ENCODE measurements around the gene EFCAB8. TPM values are rescaled to one million over a fixed set of nuclear protein-coding genes. Genes with fewer than 3 reads are reported as not detected.
"Not testable (repeated sequence)": the region's sequence is repeated elsewhere in the genome, so short reads cannot be mapped to it uniquely, and the experiment has no call there.

EFCAB8 gene
- total and polyA plus RNA-seq, 4 donors: 0.08 to 0.83 (median 0.46) TPM

DNA sequence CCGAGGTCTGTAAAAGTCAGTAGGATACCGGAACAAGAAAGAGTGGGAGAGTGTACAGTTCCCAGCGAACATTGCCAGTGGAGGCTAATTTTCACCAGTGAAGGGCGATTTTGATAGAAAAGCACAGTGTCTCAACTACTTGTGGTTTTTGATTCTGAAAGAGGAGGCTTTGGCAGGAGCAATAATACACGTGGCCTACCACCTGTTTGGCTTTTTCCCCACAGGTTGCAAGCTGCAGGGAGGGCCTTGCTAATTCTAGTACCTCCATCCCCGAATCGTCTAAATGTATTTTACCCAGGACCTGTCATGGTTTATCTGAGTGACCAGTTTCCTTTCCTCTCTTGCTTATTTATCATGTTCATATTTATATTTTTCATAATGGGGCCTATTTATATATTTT is 3.3 kb upstream of the EFCAB8 start:
- Histone ChIP-seq H3K36me3 (ENCODE audit: control insufficient read depth in 4 of 4, insufficient read depth in 4 of 4, low read length in 4 of 4) (peaks cover 0 to 16% (median 6%) of the 10 kb centered on the region in 4 donors), H3K27ac (ENCODE audit: low read depth in 1 of 2, low read length in 1 of 2) (no peak overlapping the region), H3K9me3 (ENCODE audit: control insufficient read depth in 4 of 4, insufficient read depth in 3 of 4, low read length in 3 of 4) (no peaks in the 10 kb centered on the region), H3K4me3 (no peak overlapping the region), H3K9ac (ENCODE audit: insufficient read depth in 1 of 2, low read length in 2 of 2) (no peak overlapping the region), H3K4me1 (ENCODE audit: control insufficient read depth in 5 of 5, insufficient read depth in 5 of 5, low read length in 5 of 5) (peaks cover 0 to 9% (median 0%) of the 10 kb centered on the region in 5 donors), H3K27me3 (ENCODE audit: control insufficient read depth in 3 of 3, insufficient read depth in 3 of 3, low read length in 2 of 3) (no peaks in the 10 kb centered on the region)
- TF ChIP-seq CTCF (IDR thresholded peaks at IDR 0.05; ENCODE audit: control extremely low read depth, extremely low read depth): no peak
- WGBS, 2 donors: 76 to 88% methylated on average over 7 of the region's 7 CpGs
- DNase-seq: no peak
- ATAC-seq (ENCODE audit: insufficient read depth, low FRiP score): no peak

GRCh38 chr20:32858189-32858588 is 534 bp upstream of the EFCAB8 start:
- Histone ChIP-seq H3K4me3 (no peak overlapping the region), H3K4me1 (ENCODE audit: control insufficient read depth in 5 of 5, insufficient read depth in 5 of 5, low read length in 5 of 5) (peaks cover 0 to 9% (median 0%) of the 10 kb centered on the region in 5 donors), H3K27ac (ENCODE audit: low read depth in 1 of 2, low read length in 1 of 2) (no peak overlapping the region), H3K27me3 (ENCODE audit: control insufficient read depth in 3 of 3, insufficient read depth in 3 of 3, low read length in 2 of 3) (no peaks in the 10 kb centered on the region), H3K9me3 (ENCODE audit: control insufficient read depth in 4 of 4, insufficient read depth in 3 of 4, low read length in 3 of 4) (no peaks in the 10 kb centered on the region), H3K9ac (ENCODE audit: insufficient read depth in 1 of 2, low read length in 2 of 2) (no peak overlapping the region), H3K36me3 (ENCODE audit: control insufficient read depth in 4 of 4, insufficient read depth in 4 of 4, low read length in 4 of 4) (peaks cover 0 to 12% (median 0%) of the 10 kb centered on the region in 4 donors)
- ATAC-seq (ENCODE audit: insufficient read depth, low FRiP score): no peak
- no peak for DNase-seq
- no peak for TF ChIP-seq CTCF (IDR thresholded peaks at IDR 0.05; ENCODE audit: control extremely low read depth, extremely low read depth)
- 71 to 84% methylated on average over 2 of the region's 2 CpGs for WGBS, 2 donors

DNA sequence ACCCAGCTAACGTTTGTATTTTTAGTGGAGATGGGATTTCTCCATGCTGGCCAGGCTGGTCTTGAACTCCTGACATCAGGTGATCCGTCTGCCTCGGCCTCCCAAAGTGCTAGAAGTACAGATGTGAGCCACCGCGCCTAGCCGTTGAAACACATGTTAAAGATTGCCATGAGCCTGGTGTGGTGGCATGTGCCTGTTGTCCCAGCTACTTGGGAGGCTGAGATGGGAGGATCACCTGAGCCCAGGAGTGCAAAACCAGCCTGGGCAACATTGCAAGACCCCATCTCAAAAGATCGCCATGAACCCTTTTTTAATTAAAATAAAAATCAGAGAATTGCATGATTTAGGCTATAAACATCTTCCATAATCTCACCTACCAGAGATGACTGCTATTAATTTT is 2.7 kb downstream of the EFCAB8 start:
- H3K9ac ChIP-seq (ENCODE audit: insufficient read depth in 1 of 2, low read length in 2 of 2): no peak overlapping the region
- ATAC-seq (ENCODE audit: insufficient read depth, low FRiP score) (no peak), DNase-seq (no peak)
- peaks cover 0 to 4% (median 0%) of the 10 kb centered on the region in 4 donors for H3K36me3 ChIP-seq (ENCODE audit: control insufficient read depth in 4 of 4, insufficient read depth in 4 of 4, low read length in 4 of 4)
- peaks cover 0 to 9% (median 0%) of the 10 kb centered on the region in 5 donors for H3K4me1 ChIP-seq (ENCODE audit: control insufficient read depth in 5 of 5, insufficient read depth in 5 of 5, low read length in 5 of 5)
- H3K27me3 ChIP-seq (ENCODE audit: control insufficient read depth in 3 of 3, insufficient read depth in 3 of 3, low read length in 2 of 3): no peaks in the 10 kb centered on the region
- H3K27ac ChIP-seq (ENCODE audit: low read depth in 1 of 2, low read length in 1 of 2): no peak overlapping the region
- H3K4me3 ChIP-seq: no peak overlapping the region
- WGBS, 2 donors: 87 to 96% methylated on average over 7 of the region's 7 CpGs
- no peak for TF ChIP-seq CTCF (IDR thresholded peaks at IDR 0.05; ENCODE audit: control extremely low read depth, extremely low read depth)
- no peaks in the 10 kb centered on the region for H3K9me3 ChIP-seq (ENCODE audit: control insufficient read depth in 4 of 4, insufficient read depth in 3 of 4, low read length in 3 of 4)

DNA sequence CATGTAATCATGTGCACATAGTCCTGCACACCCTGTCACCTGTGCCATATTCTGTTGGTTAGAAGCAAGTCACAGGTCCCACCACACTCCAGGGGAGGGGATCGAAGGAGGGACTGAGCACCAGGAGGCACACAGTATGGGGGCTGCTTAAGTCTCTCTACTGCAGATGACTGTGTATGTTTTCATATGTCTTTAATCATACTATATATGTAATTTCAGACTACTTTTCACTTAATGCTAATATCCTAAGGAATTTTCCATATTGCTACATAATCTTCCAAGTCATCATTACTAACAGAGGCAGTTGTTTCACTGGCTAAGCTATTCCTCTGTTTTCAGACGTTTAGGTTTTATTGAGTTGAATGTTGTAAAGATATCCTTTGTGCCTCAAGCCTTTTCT is 10.8 kb downstream of the EFCAB8 start:
- Histone ChIP-seq H3K4me1 (ENCODE audit: control insufficient read depth in 5 of 5, insufficient read depth in 5 of 5, low read length in 5 of 5) (no peaks in the 10 kb centered on the region), H3K27me3 (ENCODE audit: control insufficient read depth in 3 of 3, insufficient read depth in 3 of 3, low read length in 2 of 3) (no peaks in the 10 kb centered on the region), H3K9me3 (ENCODE audit: control insufficient read depth in 4 of 4, insufficient read depth in 3 of 4, low read length in 3 of 4) (no peaks in the 10 kb centered on the region), H3K4me3 (no peak overlapping the region), H3K36me3 (ENCODE audit: control insufficient read depth in 4 of 4, insufficient read depth in 4 of 4, low read length in 4 of 4) (no peaks in the 10 kb centered on the region), H3K9ac (ENCODE audit: insufficient read depth in 1 of 2, low read length in 2 of 2) (no peak overlapping the region), H3K27ac (ENCODE audit: low read depth in 1 of 2, low read length in 1 of 2) (no peak overlapping the region)
- TF ChIP-seq CTCF (IDR thresholded peaks at IDR 0.05; ENCODE audit: control extremely low read depth, extremely low read depth): no peak
- DNase-seq (no peak), ATAC-seq (ENCODE audit: insufficient read depth, low FRiP score) (no peak)
- WGBS, 2 donors: 76 to 89% methylated on average over 2 of the region's 2 CpGs

- not testable (repeated sequence) for ATAC-seq (ENCODE audit: insufficient read depth, low FRiP score); H3K9me3 ChIP-seq (ENCODE audit: control insufficient read depth in 4 of 4, insufficient read depth in 3 of 4, low read length in 3 of 4)
- 79 to 91% methylated on average over 3 of the region's 3 CpGs for WGBS, 2 donors
These were observed 11.8 kb downstream of the EFCAB8 start for GRCh38 chr20:32870526-32870925.

More at GRCh38 chr20:32870526-32870925, 11.8 kb downstream of the EFCAB8 start:
- not testable (repeated sequence) for H3K9ac ChIP-seq (ENCODE audit: insufficient read depth in 1 of 2, low read length in 2 of 2); H3K4me1 ChIP-seq (ENCODE audit: control insufficient read depth in 5 of 5, insufficient read depth in 5 of 5, low read length in 5 of 5); H3K36me3 ChIP-seq (ENCODE audit: control insufficient read depth in 4 of 4, insufficient read depth in 4 of 4, low read length in 4 of 4); H3K27me3 ChIP-seq (ENCODE audit: control insufficient read depth in 3 of 3, insufficient read depth in 3 of 3, low read length in 2 of 3); H3K27ac ChIP-seq (ENCODE audit: low read depth in 1 of 2, low read length in 1 of 2); H3K4me3 ChIP-seq; DNase-seq
